HG02973 (cell line): Measurements from ENCODE around the gene TMEM200B.
"Not testable (repeated sequence)": the region's sequence is repeated elsewhere in the genome, so short reads cannot be mapped to it uniquely, and the experiment has no call there.

Experiments
- ATAC-seq: cut with Tn5 transposase; IDR thresholded peaks from one replicate; pipeline ENCODE4 v1.9.1; 2021; ENCODE audit warnings: moderate library complexity; ENCODE audit not compliant: unreplicated experiment

The TMEM200B gene

DNA sequence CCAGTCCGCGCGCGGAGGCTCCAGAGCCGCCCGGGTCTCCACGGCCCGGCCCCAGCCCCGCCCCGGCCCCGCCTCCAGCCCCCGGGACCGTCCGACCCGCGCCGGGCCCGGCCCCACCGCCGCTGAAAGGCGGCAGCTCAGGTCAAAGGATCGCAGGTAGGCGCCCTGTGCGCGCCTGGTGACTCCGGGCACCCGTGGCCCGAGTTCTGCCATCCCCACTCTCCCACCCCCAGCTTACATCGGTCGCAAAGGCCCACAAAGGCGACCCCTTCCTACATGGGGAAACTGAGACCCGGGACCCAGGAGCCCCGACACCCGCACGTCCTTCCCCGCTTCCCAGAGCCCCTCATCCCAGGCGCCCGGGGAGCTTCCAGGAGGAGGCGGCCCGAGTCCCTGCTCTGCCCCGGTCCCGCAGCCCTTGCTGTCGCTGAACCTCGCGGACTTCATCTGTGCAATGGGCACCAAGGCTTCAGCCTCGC lies at the start of gene TMEM200B:
TMEM200B (minus strand) TSS at position 17 of the 479 bp plus-strand sequence. CDS start 2,075 bp downstream, outside the sequence.
- ATAC-seq, result no peak

DNA sequence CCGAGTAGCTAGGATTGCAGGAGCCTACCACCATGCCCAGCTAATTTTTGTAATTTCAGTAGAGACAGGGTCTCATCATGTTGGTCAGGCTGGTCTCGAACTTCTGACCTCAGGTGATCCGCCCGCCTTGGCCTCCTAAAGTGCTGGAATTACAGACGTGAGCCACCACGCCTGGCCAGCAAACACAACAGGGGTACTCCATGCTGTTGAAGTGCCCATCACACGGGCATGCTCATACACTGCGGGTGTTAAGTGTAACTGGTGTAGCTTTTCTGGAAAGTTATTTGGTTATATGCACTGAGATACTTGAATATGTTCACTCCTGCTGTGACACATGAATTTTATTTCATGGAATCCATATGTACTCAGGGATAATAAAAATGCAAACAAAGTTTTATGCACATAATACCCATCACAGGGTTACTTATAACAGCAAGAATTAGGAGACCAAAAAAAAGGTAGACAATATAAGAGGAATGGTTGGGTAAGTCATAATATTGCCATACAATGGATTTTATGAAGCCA lies 48.8 kb upstream of the TMEM200B start:
- no peak for ATAC-seq

DNA sequence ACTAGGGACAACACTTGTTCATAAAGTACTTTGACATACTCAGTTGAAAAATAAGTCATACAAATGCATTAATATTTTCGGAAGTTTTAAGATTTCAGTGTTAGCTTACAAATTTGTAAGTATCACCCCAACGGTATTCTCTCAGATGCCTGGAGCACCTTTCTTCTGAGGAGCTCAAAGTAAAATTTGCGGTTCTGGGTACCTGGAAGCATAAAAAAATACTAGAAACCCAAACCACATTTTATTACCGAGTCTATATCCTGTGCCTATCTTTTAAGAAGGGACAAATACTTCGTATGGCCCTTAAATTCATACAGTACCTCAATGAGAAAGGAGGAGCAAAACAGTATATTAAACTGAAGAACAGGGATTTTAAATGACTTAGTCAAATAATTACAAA lies 47.8 kb upstream of the TMEM200B start:
- no peak for ATAC-seq

DNA sequence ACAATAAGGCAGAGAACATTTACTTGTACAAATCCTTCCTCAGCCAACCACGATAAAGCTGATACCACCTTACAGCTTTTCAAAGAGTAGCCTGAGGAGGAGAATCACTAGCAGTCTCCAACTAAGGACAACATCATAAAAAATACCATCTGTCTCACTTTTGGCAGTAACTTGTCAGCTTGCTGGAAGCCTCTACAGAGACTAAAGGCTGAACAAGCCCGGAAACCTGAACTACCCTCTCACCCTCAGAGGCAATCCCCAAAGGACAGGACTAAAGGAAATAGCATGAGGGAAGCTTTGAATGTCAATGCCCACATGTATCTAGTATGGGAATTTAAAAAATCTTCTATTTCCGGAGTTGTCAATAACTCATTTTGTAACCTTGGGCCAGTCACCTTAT lies 47.4 kb upstream of the TMEM200B start:
- ATAC-seq, result no peak

DNA sequence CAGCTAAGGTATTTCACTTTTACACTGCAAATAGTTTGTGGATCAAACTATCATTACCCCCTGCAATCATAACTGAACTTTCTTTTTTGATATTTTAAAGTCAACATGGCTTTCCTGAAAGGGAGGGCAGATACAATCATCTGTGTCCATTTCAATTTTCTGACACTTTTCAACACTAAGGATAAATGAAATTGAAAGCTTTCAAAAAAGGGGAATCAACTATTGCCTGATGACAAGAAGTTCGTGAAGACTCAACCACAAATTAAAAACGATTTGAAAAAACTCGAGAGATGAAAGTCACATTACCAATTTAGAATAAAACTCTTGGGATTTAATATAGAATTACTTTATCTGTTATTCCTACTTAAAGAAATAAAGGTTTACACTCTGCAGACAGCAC lies 46.3 kb upstream of the TMEM200B start:
- no peak for ATAC-seq

DNA sequence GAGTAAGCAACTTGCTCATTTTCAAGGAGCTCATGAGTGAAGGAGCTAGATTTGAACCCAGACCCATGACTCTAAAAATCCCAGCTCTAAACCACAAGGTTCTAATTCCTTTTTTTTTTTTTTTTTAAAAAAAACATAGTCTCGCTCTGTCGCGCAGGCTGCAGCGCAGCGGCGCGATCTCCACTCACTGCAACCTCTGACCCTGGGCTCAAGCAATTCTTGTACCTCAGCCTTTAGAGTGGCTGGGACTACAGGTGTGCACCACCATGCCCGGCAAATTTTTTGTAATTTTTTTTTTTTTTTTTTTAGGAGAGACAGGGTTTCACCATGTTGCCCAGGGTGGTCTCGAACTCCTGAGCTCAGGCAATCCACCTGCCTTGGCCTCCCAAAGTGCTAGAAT lies 44.2 kb upstream of the TMEM200B start:
- no peak for ATAC-seq

DNA sequence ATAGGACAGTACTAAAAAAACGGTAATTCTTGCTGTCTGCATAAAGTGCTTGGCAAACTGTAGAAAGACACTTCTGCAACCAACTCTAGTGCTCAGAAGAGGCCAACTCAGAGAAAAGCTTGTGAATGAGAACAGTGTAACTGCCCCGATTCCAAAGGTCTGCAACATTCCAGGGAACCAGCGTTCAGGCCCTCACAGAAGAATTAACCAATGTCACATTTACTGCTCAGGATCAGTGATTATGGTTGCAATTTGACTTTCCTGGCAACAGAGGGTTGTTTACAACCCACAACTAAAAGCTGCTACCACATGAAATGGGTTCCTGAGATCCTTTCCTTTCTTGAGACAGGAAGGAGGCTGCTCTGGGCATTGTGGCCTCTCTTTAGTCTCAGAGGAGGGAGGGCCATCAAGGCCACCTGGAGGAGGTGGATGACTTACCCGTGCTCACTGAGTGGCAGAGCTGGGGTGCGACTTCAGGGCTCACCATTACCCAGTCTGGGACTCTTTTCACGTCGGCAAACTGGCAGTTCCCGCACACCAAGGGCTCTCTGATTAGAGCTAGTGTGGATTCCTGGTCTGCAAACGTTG lies 42.7 kb upstream of the TMEM200B start:
- ATAC-seq, result no peak

DNA sequence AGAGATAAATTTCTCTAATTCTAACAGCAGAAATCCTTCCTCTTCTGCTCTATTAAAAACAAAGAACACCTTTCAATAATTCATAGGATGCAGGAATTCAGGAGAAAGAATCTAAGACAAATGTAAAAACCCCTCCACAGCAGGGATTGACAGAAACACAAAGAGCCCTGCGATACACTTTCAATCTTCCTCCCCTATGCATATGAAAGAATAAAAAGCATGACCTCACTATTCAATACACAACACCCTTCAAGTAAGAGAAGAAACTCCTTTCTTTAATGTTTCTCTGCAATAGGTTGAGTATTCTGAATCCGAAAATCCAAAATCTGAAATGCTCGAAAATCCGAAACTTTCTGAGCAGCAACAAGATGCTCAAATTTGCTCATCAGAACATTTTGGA lies 40.9 kb upstream of the TMEM200B start:
- ATAC-seq, result no peak

DNA sequence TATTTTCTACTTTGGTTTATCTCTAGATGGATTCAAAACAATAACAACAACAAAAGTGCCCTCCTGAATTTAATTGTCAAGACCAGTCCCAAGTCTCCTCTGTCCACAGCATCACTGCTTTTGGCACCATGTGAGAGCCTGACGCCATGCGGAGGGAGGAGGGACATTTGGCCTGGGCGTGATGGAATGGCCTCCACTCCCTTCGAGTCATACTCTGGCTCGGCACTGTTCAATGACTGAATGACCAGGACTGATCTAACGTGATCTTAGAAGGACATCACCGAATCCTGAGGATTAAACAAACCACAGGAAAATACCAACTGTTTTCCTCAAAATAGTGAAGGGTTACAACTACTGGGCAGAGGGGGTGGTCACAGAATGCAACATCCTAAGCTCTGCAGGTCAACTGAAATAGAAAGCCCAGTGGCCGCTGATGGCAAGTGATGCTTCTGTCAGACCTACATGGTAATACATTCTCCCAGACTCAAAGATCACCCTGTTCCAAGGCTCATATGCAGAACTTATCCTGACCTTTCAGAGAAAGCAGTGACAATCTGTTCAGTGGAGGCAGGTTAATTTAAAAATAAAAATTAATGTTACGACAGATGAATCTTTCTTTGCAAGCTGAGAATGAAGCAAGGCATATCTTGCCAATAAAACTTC lies 38.9 kb upstream of the TMEM200B start:
- ATAC-seq, result no peak

DNA sequence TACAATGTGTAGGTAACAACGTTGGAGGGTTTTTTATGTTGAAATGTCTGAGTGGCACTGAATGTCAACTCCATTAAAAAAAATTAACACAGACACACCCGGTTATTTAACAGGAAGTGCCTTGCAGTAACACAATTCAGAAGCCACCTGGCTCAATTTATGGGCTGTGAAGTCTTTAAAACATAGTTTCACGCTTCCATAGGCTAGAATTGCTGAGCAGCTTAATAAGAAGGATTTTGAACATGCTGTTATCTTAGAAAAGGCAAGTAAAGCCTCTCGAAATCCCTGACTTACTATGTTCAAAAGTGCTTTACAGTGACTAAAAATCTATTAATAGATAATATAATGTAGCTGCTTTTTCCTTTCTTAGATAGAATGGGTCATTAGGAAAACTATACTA lies 38.3 kb upstream of the TMEM200B start:
- no peak for ATAC-seq

DNA sequence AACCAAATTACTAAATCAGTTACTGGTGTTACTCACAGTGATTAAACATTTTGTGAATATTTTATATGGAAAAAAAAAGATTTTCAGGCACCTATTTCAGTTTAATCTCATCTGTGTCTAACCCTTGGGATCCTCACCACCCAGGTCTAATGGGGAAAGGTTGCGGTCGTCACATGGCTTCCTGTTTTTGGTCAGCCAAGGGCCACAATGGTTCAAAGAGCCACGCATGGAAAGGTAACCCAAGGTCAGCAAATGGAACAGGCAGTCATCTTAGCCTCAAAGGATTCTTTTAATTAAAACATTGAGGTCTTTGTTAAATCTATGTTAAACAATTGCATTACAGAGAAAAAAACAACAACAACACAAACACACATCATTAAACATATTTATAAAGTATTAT lies 36.1 kb upstream of the TMEM200B start:
- ATAC-seq, result no peak

DNA sequence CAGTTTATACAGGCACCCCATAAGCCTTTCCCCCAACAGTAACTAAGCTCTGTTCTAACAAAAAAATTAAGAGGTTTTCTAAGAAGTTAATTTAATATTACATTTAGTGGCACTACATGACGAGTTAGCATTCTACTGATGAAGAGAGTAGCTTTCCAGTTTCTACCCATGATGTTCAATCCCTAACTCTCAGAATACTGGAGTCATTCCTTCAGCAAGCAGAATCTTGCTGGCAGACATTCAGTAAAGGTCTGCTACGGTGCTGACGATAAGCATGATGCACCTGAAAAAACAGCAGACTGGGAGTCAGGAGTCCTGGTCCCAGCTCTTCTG lies 33.5 kb upstream of the TMEM200B start:
- no peak for ATAC-seq

DNA sequence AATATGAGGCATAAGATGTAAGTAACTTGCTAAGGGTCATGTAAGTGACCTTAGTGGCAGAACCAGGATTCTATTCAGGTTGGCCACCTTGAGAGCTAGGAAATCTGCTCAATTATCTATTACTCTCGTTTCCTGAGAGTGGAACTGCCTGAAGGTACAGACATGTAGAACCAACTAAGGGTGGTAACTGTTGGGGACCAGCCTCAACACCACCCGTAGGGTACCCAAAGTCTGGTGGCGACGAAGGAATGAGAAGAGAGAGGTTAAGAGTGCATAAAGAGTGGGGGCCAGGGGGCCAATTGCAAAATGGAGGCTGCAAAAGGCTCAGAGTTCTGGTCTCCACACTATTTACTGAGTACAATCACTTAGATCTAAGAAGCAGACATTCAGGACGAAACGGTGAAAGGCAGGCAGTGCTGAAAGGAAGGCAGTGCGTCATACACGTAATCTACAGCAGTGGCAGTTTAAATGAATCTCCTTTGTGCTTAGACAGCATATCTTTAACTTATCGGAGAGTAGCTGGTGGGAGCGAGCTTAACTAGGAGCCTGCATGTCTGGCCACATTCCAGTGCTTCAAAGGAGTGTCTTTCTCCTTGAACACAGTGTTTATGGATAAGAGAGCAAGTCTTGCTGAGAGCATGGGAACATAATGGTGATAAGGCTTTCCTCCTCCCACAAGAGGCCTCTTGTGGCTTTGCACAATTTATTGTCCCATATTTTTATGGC lies 33.0 kb upstream of the TMEM200B start:
- no peak for ATAC-seq

DNA sequence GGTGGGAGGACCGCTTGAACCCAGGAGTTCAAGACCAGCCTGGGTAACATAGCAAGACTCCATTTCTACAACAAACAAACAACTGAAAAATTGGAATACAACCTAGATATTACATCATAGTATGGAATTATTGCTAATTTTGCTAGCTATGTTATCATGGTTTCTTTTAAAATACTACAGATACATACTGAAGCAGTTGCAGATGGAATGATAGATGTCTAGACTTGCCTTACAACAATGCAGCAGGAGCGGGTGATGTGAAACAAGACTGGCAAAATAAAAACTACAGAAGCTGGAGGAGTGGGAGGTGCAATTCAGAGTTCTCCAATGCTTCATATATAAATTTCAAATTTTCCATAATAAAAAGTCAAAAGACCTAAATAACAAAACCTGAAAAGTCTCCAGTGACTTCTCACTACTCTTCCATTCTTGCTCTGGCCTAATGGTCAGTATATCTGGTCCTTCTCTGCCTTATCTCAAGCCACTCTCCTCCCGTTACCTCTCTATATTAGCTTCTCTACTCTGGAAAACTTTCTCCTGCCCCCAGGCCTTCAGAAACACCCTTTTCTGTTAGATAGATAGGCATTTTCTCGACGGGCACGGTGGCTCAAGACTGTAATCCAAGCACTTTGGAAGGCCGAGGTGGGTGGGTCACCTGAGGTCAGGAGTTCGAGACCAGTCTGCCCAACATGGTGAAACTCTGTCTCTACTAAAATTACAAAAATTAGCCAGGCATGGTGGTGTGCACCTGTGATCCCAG lies 28.5 kb upstream of the TMEM200B start:
- no peak for ATAC-seq

DNA sequence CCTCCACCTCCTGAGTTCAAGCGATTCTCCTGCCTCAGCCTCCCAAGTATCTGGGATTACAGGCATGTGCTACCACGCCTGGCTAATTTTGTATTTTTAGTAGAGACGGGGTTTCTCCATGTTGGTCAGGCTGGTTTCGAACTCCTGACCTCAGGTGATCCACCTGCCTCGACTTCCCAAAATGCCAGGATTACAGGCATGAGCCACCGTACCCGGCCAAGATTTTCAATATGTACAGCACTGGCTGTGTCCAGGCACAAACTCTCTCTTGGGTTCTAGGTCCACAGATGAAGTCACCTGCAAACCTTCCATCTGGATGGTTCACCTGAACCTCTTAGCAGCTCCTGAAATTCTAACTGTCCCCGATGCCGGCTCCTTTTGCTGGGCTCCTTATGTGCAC lies 26.6 kb upstream of the TMEM200B start:
- not testable (repeated sequence) for ATAC-seq

DNA sequence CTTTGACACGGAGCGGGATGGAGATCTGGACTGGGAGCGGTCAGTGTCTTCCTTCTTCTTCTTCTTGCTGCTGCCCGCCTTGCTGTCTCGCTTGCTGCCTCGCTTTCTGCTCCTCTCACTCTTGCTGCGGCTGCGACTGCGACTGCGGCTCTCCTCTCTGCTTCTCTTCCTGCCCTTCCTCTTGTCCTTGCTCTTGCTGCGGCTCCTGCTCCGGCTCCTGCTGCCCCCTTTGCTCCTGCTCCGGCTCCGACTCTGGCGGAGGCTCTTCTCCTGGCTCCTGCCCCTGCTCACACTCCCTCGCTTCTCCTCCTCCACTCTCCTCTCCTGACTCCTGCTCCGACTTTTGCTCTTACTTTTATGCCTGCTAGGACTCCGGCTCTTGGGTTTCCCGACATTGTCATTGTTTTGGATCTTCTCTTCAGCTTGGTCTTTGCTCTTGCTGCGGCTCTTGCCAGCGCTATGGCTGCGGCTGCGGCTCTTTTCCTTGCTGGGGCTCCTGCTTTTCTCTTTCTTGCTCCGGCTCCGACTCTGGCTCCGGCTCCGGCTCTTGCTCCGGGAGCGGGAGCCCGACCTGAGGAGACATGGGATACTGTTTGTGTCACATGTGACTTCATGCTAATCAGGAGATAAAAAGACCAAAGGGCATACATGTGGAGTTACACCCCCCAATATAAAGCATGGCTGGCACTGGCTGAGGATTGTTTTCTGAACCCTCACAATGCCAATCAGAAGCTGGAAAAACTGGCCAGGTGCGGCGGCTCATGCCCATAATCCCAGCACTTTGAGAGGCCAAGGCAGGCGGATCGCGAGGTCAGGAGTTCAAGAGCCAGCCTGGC lies 25.2 kb upstream of the TMEM200B start:
- ATAC-seq, result no peak

DNA sequence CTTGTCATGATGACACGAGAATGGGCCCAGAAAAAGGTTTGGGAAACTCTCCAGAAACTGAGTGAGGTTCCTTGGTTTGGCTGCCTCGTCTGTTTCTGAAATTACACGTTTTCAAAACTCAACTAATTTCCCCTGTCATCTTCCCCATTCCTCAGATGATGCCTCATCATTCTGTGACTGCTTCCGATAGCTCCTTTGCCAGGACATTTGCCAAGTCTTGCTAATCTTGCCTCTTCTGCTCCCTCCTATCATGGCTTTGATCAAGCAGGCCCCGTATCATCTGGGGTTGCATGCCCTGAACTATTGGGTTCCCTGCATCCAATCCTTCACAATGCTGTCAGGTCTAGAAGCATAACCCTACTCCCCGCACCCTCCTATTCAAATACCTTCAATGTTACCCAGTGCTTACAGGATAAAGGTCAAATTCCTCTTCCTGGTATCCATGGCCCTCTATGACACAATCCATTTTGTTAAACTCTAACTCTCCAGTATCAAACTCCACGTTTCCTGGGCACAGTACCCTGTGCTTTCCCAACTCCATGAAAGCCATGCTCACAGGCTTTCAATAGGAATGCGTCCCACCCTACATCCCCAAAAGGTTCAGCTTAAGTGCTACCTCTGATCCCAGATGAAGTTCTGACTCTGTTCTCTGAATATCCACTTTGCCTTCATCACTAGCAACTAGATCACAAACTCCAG lies 22.2 kb upstream of the TMEM200B start:
- ATAC-seq, result no peak

DNA sequence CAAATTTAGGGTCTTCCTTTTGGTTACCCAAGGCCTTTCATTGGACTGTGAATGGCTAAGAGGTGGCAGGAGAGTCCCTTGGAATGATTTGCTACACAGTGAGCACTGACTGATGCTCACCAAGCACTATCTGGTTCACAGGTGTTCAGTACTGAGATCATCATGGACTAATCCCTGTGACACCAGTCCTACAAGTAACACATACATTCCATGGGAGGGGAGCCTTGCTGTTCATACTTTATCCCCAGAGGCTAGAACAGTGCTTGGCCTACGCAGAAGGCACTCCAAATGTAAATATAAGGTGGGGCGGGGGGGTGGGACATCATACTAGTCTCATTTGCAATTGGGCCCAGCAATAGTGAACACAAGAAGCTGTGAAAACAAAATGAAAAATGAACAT lies 20.5 kb upstream of the TMEM200B start:
- no peak for ATAC-seq

DNA sequence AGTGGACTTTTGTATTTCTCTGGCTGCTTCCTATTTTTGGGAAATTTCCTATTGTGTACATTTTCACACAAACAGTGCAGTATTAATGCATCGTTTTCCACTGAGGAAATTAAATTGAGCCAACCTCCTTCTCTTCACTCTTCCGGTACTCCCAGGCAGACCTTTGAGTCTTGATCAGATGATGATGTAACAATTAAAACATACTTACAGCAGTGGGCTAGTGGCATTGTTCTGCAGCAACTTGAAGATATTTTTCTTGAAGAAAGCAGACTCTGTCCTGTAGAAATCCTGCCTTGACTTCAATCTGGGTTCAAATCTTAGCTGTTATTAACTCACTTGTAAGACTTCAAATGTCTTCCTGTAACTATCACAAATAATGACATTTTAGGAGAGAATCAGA lies 19.0 kb upstream of the TMEM200B start:
- ATAC-seq, result no peak

DNA sequence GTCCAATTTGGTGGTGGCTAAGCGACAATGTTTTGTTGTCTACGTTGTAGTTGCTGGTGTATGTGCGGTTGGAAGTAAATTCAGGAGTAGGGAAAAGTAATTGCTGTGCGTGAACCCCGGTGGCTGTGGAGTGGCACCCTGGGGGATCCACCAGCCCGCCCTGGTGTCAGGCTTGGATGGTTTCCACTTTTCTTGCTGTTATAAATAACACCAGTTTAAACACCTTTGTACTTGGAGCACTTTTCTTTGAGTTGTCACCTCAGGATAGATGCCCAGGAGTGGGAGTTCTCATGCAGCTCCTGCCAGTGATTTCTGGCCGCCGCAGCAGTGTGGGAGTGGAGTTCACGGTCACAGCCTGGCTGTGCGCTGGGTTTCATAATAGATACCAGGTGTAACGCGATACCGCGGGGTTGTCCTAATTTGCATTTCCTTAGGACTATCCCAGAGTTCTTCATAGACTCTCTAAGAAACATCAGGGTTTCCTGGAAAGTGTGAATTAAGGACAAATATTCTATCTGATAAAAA lies 12.8 kb upstream of the TMEM200B start:
- ATAC-seq, result no peak
